ENCODE measurements around the gene RNASEH2C.
"Not testable (repeated sequence)": the region's sequence is repeated elsewhere in the genome, so short reads cannot be mapped to it uniquely, and the experiment has no call there.

Gene RNASEH2C

DNA sequence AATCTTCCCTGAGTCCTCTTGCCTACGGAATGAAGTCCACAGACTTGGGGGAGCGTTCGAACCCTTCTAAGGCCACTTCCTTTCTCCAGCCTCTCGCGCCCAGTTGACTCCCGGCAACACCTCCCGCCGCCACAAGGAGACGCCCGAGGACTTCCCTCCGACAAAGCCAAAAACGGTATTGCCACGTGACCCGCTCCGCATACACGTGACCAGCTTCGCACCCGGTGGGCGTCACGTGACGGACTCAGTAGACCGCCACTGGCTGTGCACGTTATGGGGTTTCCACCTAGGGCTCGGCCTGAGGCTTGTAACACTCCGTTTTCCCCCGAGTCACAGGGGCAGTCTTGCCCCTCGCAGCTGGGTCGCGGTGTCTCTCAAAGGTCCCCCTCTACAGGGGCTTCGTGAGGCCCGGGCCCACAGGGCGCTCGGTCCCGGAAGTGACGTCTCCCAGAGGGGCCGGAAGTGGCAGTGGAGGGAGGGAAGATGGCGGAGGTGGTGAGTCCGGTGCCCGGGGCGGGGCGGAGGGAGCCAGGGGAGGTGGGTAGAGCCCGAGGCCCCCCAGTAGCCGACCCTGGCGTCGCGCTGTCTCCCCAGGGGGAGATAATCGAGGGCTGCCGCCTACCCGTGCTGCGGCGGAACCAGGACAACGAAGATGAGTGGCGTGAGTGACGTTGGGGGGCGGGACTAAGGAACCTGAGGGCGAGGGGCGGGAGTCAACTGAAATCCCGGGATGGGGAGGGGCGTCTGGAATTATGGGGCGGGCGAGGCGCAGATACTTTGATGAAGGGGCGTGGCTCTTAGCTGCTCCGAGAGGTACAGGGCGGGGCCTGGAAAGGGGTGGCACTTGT, 8.6 kb downstream of the RNASEH2C start, which contains the start of gene KAT5:
KAT5 (plus strand) TSS at position 468 of the 848 bp plus-strand sequence; CDS start at position 484, 16 bp downstream.
- Mint-ChIP-seq H3K9me3 (no peaks in the 10 kb centered on the region), H3K4me1 (ENCODE audit: low read depth) (peaks cover 28% of the 10 kb centered on the region), H3K27me3 (ENCODE audit: low read depth) (no peaks in the 10 kb centered on the region), H3K4me3 (peak within 1 kb of the TSS; percentile 96), H3K36me3 (ENCODE audit: low read depth) (peaks cover 28% of the 10 kb centered on the region), H3K27ac (peak within 1 kb of the TSS; percentile 99)

DNA sequence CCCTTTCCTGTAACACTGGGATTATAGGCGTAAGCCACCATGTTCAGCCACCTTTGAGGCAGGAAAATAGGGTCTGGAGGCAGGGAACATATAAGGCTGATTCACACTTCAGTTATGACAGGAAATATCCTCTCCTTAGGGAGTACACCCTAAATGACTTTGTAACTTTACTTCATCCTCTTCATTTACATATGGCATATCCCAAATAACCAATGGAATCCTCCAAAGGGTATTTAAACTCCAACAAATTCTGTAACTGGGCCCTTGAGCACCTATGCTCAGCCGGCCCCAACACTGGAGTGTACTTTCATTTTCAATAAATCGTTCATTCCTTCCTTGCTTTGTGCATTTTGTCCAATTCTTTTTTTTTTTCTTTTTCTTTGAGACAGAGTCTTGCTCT, 10.2 kb downstream of the RNASEH2C start:
- Mint-ChIP-seq H3K36me3 (ENCODE audit: low read depth) (peaks cover 22% of the 10 kb centered on the region), H3K4me1 (ENCODE audit: low read depth) (peaks cover 34% of the 10 kb centered on the region), H3K27ac (no peak overlapping the region), H3K9me3 (no peaks in the 10 kb centered on the region), H3K27me3 (ENCODE audit: low read depth) (no peaks in the 10 kb centered on the region), H3K4me3 (no peak overlapping the region)

DNA sequence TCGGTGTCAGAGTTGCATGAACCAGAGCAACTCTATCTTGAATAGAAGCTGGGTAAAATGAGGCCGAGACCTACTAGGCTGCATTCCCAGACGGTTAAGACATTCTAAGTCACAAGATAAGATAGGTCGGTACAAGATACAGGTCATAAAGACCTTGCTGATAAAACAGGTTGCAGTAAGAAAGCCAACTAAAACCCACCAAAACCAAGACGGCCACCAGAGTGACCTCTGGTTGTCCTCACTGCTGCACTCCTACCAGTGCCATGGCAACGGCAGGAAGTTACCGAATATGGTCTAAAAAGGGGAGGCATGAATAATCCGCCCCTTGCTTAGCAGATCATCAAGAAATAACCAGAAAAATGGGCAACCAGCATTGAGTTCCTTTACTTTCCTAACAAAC, 10.9 kb downstream of the RNASEH2C start:
- Mint-ChIP-seq H3K36me3 (ENCODE audit: low read depth) (peaks cover 15% of the 10 kb centered on the region), H3K27ac (no peak overlapping the region), H3K9me3 (no peaks in the 10 kb centered on the region), H3K27me3 (ENCODE audit: low read depth) (no peaks in the 10 kb centered on the region), H3K4me3 (no peak overlapping the region), H3K4me1 (ENCODE audit: low read depth) (peaks cover 29% of the 10 kb centered on the region)

DNA sequence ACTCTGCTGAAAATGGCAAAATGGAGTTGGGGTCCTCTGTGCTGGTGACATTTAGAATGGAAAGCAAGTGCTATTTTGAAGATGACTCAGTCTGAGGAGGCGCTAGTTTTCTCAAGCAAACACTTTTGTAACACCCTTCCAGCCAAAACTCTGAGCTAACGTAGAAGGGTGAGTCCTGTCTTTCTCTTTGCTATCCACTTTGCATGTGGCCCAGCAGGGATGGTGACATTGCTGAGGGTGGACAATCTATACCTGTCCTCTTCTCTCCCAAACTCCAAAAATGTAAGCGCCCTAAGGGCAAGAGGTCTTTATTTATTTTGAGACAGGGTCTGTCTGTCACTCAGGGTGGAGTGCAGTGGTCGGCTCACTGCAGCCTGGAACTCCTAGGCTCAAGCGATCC, 12.1 kb downstream of the RNASEH2C start:
- Mint-ChIP-seq H3K36me3 (ENCODE audit: low read depth) (peaks cover 6% of the 10 kb centered on the region), H3K27me3 (ENCODE audit: low read depth) (peaks cover 4% of the 10 kb centered on the region), H3K4me3 (no peak overlapping the region), H3K9me3 (no peaks in the 10 kb centered on the region), H3K4me1 (ENCODE audit: low read depth) (peaks cover 21% of the 10 kb centered on the region), H3K27ac (no peak overlapping the region)

DNA sequence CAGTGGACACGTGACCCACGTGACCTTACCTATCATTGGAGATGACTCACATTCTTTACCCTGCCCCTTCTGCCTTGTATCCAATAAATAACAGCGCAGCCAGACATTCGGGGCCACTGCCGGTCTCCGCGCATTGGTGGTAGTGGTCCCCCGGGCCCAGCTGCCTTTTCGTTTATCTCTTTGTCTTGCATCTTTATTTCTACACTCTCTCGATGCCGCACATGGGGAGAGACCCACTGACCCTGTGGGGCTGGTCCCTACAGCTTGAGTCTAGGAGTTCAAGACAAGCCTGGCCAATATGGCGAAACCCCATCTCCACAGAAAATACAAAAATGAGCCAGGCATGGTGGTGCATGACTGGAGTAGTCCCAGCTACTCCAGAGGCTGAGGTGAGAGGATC, 13.6 kb downstream of the RNASEH2C start:
- H3K4me3 Mint-ChIP-seq; H3K9me3 Mint-ChIP-seq; H3K27ac Mint-ChIP-seq; H3K36me3 Mint-ChIP-seq (ENCODE audit: low read depth); H3K27me3 Mint-ChIP-seq (ENCODE audit: low read depth): not testable (repeated sequence)
- peaks cover 17% of the 10 kb centered on the region for H3K4me1 Mint-ChIP-seq (ENCODE audit: low read depth)

- H3K4me1 Mint-ChIP-seq (ENCODE audit: low read depth), result peaks cover 16% of the 10 kb centered on the region
- H3K4me3 Mint-ChIP-seq; H3K27me3 Mint-ChIP-seq (ENCODE audit: low read depth); H3K27ac Mint-ChIP-seq; H3K36me3 Mint-ChIP-seq (ENCODE audit: low read depth); H3K9me3 Mint-ChIP-seq: not testable (repeated sequence)
Measured at GRCh38 chr11:65706303-65706763, 14.3 kb downstream of the RNASEH2C start.

DNA sequence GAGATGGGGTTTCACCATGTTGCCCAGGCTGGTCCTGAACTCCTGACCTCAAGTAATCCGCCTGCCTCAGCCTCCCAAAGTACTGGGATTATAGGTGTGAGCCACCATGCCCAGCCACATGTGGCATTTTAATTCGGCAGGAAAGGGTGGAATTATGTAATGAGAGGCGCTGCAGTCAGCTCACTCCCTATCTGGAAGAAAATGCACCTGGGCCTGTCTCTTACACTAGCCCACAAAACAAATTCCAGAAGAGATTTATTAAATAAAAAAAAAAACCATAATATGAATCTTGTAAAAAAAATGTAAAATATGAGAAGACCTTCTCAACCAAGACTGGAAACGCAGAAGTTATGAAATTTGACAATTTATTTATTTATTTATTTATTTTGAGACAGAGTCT, 16.8 kb downstream of the RNASEH2C start:
- peaks cover 9% of the 10 kb centered on the region for H3K4me1 Mint-ChIP-seq (ENCODE audit: low read depth)
- H3K4me3 Mint-ChIP-seq, result no peak overlapping the region
- no peaks in the 10 kb centered on the region for H3K36me3 Mint-ChIP-seq (ENCODE audit: low read depth)

GRCh38 chr11:65701686-65702085, 18.9 kb downstream of the RNASEH2C start:
- Mint-ChIP-seq H3K27me3 (ENCODE audit: low read depth) (peaks cover 30% of the 10 kb centered on the region), H3K4me1 (ENCODE audit: low read depth) (peaks cover 4% of the 10 kb centered on the region), H3K9me3 (no peaks in the 10 kb centered on the region), H3K36me3 (ENCODE audit: low read depth) (no peaks in the 10 kb centered on the region), H3K27ac (no peak overlapping the region), H3K4me3 (no peak overlapping the region)

More for the DNA sequence above, 16.8 kb downstream of the RNASEH2C start:
- no peak overlapping the region for H3K27ac Mint-ChIP-seq
- H3K27me3 Mint-ChIP-seq (ENCODE audit: low read depth), result peaks cover 24% of the 10 kb centered on the region
- no peaks in the 10 kb centered on the region for H3K9me3 Mint-ChIP-seq

DNA sequence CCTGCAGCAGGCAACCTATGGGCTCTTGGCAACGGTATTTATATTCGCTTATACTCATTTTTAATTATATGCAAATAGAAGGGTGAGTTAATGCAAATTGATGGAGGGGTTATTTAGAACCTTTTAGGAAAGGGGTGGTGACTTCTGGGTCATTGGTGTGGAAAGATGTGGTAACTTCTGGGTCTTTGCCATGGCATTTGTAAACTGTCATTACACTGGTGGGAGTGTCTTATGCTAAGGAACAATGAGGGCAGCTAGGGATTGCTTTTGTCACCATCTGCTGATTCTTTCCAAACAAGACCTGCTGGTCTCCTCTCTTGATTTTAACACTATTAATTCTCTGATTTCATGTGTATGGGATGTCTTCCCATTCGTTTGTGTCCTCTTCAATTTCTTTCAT, 20.2 kb downstream of the RNASEH2C start:
- Mint-ChIP-seq H3K27me3 (ENCODE audit: low read depth) (peaks cover 31% of the 10 kb centered on the region), H3K4me3 (no peak overlapping the region), H3K9me3 (no peaks in the 10 kb centered on the region), H3K36me3 (ENCODE audit: low read depth) (no peaks in the 10 kb centered on the region), H3K4me1 (ENCODE audit: low read depth) (no peaks in the 10 kb centered on the region), H3K27ac (no peak overlapping the region)

DNA sequence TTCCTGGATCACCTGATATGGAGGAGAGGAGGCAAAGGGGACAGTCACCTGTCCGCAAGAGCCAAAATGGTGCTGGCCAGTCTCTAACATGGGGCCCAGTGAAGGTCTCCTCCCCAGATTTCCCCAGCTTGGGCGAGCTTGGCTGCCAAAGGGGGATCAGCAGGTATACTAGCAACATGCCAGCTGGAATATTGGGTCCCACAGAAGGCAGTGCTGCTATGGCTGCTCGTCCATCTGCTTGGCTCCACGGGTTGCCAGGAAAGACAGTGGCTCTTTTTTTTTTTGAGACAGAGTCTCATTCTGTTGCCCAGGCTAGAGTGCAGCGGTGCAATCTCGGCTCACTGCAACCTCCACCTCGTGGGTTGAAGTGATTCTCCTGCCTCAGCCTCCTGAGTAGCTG, 21.3 kb downstream of the RNASEH2C start:
- no peak overlapping the region for H3K4me3 Mint-ChIP-seq
- no peaks in the 10 kb centered on the region for H3K9me3 Mint-ChIP-seq
- no peaks in the 10 kb centered on the region for H3K36me3 Mint-ChIP-seq (ENCODE audit: low read depth)
- no peak overlapping the region for H3K27ac Mint-ChIP-seq
- no peaks in the 10 kb centered on the region for H3K4me1 Mint-ChIP-seq (ENCODE audit: low read depth)
- H3K27me3 Mint-ChIP-seq (ENCODE audit: low read depth), result peaks cover 32% of the 10 kb centered on the region

DNA sequence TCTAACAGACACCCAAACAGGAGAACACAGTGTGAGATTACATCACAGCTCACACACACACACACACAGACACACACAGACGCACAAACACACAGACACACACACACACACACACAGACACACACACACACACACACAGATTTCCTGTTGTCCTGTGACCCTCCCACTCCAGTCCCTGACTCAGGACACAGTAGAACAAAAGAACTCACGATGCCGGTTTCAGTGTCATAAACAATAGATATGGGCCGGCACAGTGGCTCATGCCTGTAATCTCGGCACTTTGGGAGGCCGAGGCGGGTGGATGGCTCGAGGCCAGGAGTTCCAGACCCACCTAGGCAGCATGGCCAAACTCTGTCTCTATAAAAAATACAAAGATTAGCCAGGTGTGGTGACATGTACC, 22.4 kb downstream of the RNASEH2C start:
- H3K27ac Mint-ChIP-seq, result no peak overlapping the region
- peaks cover 33% of the 10 kb centered on the region for H3K27me3 Mint-ChIP-seq (ENCODE audit: low read depth)
- no peaks in the 10 kb centered on the region for H3K36me3 Mint-ChIP-seq (ENCODE audit: low read depth)
- H3K4me3 Mint-ChIP-seq, result no peak overlapping the region
- H3K9me3 Mint-ChIP-seq, result no peaks in the 10 kb centered on the region
- H3K4me1 Mint-ChIP-seq (ENCODE audit: low read depth), result no peaks in the 10 kb centered on the region

GRCh38 chr11:65696802-65697552, 23.6 kb downstream of the RNASEH2C start:
- Mint-ChIP-seq H3K9me3 (no peaks in the 10 kb centered on the region), H3K36me3 (ENCODE audit: low read depth) (no peaks in the 10 kb centered on the region), H3K27me3 (ENCODE audit: low read depth) (peaks cover 32% of the 10 kb centered on the region), H3K4me1 (ENCODE audit: low read depth) (no peaks in the 10 kb centered on the region), H3K4me3 (no peak overlapping the region), H3K27ac (no peak overlapping the region)

DNA sequence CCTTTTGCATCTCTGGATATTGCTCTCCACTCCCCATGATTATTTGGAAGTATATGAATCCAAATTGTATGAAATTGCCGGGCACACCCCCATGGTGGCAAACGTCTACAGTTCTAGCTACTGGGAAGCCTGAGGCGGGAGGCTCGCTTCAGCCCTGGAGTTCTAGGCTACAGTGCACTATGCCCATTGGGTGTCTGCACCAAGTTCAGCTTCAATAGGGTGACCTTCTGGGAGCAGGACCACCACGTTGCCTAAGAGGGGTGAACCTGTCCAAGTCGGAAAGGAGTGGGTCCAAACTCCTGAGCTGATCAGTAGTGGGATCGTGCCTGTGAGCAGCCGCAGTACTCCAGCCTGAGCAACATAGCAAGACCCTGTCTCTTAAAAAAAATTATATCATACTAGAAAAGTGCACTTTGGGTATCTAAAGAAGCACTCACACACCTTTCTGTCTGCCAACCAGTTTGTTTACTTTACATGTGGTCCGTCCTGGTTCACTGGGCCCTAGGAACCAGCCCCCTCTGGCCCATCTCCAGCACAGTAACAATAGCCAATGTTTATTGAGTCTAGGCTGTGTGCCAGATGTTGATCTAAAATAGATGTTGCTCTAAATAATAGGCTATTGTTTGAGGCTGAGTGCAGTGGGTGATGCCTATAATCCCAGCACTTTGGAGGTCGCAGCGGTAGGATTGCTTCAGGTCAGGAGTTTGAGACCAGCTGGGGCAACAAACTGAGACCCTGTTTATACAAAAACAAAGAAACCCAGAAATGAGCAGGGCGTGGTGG, 24.9 kb downstream of the RNASEH2C start:
- no peak overlapping the region for H3K27ac Mint-ChIP-seq

GRCh38 chr11:65692367-65692766, 28.2 kb downstream of the RNASEH2C start:
- no peaks in the 10 kb centered on the region for H3K9me3 Mint-ChIP-seq
- no peaks in the 10 kb centered on the region for H3K4me1 Mint-ChIP-seq (ENCODE audit: low read depth)
- peaks cover 11% of the 10 kb centered on the region for H3K27me3 Mint-ChIP-seq (ENCODE audit: low read depth)
- H3K27ac Mint-ChIP-seq, result no peak overlapping the region
- no peaks in the 10 kb centered on the region for H3K36me3 Mint-ChIP-seq (ENCODE audit: low read depth)
- H3K4me3 Mint-ChIP-seq, result no peak overlapping the region

More for the DNA sequence above, 24.9 kb downstream of the RNASEH2C start:
- Mint-ChIP-seq H3K36me3 (ENCODE audit: low read depth) (no peaks in the 10 kb centered on the region), H3K9me3 (no peaks in the 10 kb centered on the region), H3K4me1 (ENCODE audit: low read depth) (no peaks in the 10 kb centered on the region), H3K27me3 (ENCODE audit: low read depth) (peaks cover 24% of the 10 kb centered on the region), H3K4me3 (no peak overlapping the region)
